ENCODE data around the gene ESRRG.
"Not testable (repeated sequence)": the region's sequence is repeated elsewhere in the genome, so short reads cannot be mapped to it uniquely, and the experiment has no call there.

ESRRG gene

DNA sequence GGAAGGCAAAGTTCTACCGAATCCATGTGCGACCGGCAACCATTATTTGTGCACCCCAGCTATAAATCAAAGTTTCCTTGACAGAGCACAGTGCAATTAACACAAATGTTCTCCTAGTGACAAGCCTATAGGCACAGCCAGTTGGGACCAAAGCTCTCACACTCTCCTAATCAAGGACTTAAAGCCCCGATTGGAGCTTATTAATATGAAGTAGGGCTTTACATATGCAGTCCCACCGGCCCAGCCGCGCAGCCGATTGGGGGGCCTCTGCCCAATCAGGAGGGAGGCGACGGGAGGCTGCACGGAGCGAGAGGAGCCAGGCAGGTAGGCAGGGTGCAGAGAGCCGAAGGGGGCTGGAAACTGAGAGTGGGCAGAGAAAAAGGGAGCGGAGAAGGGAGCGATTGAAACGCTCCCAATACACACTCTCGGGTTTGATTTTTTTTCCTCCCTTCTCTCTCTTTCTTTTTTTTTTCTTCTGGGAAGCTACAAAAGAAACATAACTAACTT, at the start of gene ESRRG:
Gene ESRRG (minus strand): TSS at position 156 of the 507 bp plus-strand sequence. CDS start 130 bp downstream, at position 26.
- peak; percentile 98 for DNase-seq

DNA sequence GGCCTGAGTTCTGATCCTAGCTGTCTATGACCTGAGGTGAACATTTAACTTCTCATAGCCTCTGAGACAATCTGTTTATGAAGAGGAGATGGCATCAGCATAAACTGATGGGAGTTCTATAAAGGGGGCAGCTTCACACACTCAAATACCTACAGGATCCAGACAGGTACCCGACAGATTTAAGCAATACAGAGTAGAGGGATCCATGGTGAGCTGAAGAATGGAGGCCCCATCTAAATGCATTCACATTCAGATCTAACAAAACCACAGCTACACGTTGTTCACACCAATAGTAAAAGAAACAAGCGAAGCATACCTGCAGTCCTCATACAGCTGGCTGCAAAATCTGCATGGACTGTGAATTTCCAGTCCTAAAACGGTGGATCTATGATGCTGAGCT, 48.7 kb upstream of the ESRRG start:
- no peak for DNase-seq

DNA sequence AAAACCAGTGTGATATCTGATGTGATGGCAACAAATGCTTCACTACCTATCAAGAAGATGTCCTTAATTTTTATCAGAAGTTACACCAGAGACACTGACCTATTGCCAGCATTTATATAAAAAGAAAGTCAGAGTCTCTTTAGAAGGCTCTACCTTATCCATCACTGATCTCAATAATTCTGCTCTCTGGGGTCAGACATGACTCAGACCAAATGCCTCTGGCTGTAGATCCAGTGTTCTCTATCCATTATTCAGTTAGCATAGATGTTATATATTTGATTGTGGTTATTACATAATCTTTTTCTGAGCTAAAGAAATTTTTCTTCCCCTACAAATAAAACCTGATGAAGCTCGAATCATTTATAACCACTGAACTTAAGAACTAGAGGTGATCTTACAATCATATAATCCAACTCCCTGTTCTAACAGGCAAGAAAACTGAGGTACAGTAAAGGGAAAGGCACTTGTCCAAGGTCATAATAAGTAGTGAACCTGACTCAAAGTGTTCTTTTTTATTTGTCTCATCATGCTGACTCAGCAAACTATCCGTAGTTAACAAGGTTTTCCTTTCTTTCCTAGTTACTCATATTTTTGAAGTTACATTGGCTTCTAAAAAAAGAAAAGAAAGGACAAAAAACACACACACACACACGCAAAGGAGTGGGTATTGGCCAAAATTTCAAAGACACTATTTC, 43.6 kb upstream of the ESRRG start:
- no peak for DNase-seq

DNA sequence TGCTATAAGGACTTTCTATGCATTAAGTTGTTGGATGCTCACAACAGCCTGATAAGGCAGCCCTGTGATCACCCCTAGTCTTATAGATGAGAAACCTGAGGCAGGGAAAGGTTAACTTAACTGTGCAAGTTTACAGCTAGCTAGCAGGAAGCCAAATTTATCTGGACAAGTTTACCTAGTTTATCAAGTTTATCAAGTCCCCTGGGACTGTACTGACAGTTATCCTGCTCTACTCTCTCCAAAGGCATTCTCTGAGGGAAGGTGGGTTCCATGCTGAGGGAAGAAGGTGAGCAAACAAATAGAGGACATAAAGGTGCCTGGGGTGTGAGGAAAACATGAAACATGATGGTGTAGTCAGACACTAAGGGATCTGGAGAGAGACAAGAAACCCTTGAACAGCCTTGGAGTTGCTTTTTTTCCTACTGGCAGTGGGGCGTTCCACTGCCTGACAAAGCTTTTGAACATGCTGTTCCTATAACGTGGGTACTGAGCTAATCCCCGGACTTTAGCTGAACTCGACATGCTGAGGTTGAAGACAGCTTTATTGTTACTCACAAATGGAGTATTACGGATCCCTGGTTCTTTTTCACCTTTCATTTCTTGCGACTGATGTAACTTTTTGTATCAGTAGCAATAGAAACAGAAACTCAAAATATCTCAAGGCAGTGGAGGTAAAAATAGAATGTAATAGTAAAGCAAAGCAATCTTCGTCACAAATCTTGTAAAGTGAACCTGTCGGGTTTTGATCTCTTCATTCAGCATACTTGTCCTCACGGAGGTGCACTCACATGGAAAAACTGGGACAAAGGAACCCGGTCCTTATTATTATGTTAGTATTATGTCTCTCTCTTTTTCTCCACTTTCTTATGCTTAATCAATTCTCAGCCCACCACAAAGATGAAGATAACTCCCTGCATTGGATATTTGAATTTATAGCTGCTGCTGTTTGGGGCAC, 42.4 kb upstream of the ESRRG start:
- DNase-seq: no peak

DNA sequence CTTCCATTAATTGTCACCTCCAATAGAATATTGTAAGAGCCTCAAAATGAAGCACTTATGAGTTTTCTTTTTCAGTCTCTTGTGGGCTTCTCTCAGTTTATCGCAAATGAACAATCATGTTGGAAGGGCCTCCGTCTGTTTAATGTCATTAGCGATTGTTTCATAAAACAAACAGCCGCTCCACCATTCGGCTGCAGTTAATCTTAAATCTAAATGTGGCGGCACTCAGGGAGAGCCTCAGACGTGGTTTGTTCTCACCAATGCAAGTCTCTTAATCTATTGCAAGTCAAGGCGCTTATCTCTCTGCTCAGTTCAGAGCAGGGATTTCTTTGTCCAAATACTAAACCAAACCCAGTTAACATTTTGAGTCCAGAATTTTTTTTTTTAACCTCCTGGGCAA, 34.9 kb upstream of the ESRRG start:
- DNase-seq: no peak

DNA sequence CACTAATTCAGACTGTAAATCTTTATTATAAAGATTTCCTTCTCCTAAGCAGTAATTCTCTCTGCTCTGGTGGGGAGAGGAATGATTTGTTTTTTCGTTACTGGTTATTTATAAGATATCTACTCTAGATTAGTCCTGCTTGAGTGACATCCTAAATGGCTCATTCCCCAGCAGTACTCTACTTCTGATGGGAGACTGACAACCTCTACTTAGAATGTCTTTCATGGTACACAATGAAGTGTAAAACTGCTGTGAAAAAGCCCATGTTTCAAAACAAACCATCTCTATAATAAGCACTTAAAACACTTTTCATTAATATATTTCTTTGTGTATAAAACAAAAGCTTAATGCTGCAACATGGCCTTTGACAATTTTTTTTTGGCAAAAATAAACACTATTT, 33.9 kb upstream of the ESRRG start:
- DNase-seq: no peak

DNA sequence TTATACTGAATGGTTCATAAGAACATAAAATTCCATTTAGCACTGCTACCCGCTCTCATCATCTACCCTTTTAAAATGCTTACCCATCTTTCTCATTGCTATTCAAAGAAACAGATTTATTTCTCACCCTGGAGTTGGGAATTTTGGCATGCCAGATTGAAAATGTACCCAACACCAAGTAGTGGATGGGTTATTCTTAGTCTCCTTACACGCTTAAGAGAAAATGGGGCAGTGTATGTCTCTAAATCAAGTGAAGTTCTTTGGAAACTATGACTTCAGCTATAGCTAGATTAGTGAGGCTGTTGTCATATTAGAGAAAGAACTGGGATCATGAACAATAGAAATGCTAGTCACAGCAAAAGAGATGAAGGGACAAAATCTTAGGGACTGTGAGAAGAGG, 27.7 kb upstream of the ESRRG start:
- DNase-seq: no peak

DNA sequence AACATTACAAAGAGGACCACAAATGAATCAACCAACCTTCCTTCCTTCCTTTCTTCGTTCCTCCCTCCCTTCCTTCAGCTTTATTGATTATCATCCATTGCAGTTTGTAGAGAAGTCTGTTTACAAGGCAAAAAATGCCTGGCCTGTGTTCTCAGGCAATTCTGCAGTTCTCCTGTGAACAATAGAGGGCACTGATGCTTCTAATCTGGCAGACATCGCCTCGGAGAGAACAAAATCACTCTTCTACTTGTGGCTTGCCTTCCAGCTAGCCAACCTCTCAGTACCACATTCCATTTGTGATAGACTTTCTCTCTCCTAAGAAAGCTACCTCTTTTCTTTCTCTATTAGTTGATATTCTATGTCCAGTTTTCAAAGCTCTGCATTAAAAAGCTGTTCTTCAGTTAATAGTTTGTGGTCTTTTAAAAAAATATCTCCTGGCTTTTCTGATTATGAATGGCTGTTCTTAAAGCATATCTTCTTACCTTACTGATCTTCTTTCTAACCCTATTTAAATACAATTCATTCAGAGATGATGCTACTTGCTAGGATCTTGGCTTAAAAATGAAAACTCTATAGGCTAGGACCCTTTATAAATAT, 26.9 kb upstream of the ESRRG start:
- peak; percentile 56 for DNase-seq

DNA sequence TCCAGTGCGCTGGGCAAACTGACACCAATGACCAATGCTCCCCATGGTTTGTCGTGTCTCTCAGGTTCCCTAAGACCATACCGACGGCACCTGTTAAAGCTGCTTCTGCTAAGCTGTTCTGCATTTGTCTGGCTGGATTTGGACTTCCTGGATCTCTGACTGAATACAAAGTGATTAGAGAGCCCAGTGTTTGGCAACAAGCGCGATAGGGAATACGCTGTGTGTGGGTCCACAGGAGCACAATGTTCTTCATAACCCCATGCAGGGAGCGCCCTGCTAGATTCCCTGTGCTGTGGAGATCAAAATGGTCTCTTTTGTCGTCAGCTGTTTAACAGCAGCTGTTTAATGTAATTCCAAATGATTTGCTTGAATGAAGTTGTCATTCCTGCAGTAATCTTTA, 26.0 kb upstream of the ESRRG start:
- no peak for DNase-seq

DNA sequence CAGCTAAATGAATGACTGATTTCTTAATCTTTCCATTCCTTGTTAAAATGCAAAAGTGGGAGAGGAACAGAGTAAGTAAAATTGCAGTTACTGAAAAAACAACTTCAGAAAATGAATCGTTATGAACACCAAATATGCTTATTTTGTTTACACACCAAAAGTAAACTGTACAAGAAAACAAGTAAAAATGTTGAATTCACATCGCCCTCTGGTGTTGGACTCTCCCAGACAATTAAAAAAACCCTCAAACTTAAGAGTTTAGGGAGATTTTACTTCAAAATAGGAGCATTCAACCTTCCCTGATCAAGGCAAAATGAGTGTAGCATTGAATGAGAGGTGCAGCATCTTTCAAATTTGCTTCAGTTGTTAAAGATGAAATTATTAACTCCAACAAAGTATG, 19.4 kb upstream of the ESRRG start:
- no peak for DNase-seq

DNA sequence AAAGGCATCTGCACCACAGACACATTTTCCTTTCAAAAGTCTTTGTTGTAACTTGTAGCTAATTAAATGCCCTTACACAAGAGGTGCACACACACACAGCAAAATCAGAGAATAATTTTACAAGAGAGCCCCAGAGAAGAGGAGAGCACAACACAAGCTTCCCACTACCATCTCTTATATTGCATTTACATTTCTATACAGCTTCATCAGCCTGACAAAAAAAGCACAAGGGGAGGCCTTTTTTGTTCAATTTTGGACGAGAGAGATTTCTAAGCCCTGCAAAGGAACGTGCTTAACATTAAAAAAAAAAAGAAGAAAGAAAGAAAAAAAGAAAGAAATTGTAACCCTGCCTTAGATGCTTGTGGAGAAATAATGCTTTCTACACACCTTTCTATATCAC, 17.1 kb upstream of the ESRRG start:
- DNase-seq: no peak

DNA sequence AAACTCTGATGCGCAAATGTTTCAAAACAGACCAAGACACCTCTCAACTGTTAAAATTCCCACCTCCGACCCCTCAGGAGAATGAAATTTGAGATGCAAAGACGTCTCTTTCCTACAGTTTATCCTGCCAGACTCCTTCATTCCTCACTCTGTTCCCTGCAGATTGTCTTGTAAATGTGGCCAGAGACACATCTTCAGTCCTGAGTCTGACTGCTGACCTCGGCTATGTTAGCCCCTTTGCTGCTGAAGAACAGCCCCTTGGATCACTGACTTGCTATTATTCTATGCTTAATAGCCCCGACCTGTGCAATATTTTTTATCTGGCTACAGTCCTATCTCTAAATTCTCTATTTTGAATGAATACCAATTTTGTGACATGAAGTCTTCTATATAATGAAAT, 16.6 kb upstream of the ESRRG start:
- no peak for DNase-seq

DNA sequence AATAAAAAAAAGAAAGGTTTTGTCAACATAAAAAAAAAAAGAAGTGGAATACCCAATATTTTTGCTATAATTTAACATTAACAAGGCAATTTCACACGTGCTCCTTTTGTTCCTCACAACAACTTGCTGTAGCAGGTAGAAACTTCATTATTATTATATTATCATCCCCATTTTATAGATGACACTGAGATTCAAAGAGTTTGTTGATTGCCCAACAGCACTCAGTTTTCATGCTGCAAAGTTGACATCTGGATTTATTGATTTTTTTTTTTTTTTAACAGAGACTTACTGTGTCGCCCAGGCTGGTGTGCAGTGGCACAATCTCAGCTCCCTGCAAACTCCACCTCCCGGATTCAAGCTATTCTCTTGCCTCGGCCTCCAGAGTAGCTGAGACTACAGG, 8.9 kb upstream of the ESRRG start:
- DNase-seq: no peak

DNA sequence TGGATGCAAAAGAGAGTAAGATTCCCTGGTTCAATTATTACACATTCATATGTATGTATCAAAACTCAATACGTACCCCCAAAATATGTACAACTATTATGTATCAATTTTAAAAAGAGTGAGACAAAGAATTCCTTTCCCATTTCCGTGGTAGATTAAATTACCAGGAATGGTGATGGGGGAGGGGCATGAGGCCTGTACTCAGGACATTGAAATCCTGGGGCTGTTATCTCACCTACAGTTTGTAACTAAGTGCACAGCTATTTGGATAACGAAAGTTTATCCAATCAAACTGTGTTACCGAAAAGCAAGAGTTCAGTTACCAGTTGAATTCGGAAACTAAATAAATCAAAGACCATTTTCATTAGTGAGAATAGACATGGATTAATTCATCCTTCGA, 8.3 kb upstream of the ESRRG start:
- DNase-seq: no peak

DNA sequence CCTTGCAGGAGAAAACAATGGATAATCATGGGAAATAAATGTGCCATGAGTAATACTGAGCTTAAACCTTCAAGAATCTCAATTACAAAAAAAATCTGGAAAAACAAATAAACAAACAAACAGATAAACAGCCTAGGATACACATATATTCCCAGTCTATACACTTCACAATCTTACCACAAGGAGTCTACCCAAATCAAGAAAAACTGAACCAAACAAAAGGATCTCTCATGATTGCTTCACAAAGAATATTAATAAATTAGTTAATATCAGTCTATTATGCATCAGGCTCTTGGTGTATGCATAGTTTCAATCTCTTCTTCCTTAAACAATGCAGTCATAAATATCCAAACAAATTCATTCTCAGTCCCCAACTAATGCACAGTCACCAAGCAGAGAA, 3.2 kb upstream of the ESRRG start:
- no peak for DNase-seq

DNA sequence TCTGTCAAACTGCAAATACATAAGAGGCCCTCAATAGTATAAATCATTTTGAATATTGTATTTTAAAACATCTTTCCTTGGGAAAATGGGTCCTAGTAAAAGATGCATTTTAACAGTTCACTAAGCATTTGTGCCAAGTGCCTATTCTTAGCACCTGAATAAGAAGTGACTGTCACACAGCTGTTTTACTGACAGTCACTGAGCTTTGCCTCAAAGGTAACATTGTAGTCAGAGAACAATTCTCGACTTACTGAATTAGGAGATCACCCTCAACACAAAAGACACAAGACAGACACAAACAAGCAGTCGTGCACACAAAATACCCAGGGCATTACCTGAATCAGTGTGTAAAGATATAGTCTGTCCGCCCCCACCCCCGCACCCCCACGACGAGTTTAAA, 408 bp downstream of the ESRRG start:
- no peak for DNase-seq

DNA sequence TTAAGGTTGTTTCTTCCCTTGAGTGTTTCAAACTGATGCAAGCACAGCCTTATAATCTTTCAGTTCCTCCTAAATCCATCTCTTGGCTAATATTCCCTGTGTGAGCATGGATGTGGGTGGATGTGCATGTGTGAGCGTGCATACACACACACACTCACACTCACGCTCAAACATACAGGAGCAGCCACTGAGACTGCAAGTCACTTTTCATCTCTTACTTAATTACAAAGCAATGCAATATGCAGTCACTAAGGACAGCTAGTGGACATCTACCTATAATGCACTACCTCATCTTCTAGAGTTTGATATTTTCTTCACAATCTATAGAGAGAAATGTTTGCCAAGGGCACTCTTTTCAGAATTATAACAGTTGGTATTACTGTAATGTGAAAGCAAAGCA, 1.4 kb downstream of the ESRRG start:
- DNase-seq: peak; percentile 45

DNA sequence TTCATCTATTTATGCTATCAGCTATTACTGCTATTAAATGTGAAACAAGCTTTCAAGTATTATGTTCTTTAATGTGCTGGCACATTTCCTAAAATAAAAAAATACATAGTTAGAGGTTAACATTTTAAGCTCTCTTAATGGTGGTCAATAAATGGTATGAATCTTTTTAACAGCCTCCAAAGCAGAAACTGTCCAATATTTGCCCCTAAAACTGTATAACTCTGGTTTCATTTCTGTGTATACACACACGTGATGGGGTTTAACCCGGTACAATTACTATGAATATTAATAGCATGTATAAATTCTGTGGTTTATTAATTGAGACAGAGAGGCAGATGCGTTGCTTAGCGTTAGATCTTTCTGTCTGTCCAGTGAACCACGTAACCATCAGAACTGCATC, 2.2 kb downstream of the ESRRG start:
- no peak for DNase-seq

DNA sequence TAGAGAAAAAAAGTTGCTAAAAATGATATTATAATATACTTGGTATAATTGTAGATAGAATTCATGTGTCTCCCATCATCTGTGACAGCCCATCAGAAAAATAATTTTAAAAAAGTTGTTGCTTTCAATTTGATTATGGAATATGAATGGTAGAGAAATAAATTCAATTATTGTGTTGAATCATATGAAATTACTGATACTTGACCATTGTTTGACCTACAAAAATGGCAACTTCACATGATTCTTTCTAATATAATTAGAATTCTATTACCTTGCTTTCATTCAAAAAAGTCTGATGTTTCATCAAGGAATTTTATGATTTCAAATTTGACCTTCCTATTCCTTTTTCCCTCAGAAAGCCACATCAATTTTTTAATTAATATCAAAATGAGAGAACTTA, 11.5 kb downstream of the ESRRG start:
- no peak for DNase-seq

DNA sequence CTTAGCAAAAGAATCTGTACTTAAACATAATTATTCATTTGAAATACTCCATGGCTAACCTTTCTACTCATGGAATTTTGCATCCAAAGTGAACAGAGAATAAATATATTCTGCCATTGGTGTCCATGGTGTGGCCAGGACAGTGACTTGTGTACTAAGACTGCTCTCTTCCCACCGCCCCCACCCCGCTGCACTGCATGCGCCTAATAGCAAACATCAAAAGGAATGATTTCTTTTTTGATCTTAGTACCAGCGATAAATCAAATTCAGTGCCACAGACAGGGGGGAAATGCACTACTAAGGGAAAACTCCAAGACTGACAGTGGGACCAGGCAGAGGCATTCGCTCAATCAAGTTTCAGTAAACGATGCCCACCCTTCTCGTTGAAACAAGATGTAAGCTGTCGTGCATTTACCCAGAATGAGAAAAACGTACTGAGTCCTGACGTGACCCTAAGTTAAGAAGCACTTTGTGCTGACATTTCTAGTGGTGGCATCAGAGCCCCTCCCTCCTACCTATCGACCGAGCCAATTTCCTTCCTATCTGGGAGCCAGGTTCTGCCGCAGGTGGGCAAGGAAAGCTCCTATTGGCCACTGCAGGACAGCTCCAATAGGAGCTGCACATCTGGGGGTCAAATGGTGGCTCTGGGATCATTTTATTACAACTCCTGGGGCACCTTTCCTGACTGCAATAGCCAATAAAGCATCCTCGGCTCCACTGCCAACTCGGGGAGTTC, 12.5 kb downstream of the ESRRG start:
- peak; percentile 65 for DNase-seq

DNA sequence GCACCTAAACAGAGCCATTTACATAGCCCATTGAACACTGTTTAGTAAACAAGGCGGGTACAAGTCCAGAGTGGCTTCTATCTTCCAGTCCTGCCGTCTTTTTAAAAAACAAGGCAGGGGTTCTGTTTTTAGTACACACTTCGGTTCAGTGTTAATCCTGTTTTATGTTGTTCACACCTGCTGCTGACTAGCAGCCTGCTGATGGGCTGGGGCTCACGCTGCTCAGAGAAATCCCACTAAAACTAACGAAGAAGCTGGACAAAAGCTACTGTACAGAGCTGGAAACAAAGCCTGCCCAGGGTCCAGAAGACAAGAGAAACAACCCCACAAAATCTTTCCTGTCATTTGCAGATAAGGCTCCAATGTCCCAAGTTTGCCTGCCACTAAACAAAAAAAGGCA, 13.2 kb downstream of the ESRRG start:
- DNase-seq: no peak

DNA sequence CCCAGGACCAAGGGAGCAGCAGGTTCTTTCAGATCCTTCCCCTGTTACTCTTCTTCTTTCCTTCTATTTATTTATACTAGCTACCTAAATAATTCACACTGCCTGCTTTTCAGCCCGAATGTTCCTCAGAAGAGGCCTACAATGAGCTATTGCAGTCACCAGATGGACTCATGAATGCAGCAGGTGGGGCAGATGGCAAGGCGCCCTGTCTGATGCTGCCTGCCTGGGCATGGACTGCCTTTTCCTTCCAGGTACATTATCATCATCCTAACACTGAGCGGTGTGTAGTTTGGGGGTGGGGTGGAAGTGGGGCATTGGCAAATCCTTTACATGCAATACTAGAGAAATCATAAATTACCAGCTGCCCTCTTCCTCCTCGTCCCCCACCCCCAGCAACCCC, 17.6 kb downstream of the ESRRG start:
- DNase-seq: peak; percentile 95

DNA sequence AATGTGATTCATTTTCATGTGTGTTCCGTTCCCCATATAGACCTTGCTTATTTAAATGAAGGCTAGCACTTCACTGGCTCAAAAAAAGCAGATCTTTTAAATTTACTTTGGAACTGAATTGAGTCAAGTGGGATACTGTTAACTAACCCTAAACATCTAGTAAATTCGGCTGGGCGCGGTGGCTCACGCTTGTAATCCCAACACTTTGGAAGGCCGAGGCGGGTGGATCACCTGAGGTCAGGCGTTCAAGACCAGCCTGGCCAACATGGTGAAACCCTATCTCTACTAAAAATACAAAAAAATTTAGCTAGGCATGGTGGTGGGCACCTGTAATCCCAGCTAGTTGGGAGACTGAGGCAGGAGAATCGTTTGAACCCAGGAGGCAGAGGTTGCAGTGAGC, 19.2 kb downstream of the ESRRG start:
- DNase-seq: not testable (repeated sequence)

All from NCI-H1436 treated with DMSO at 0.1 percent for 48 hours (cell line).